GM19035 (cell line): ENCODE data around the gene PYGM.
A peak's percentile ranks its signal among the peaks of the same experiment; 100 is the strongest.

Source experiments
- ATAC-seq: cut with Tn5 transposase; IDR thresholded peaks from one replicate; pipeline ENCODE4 v1.9.1; 2021; ENCODE audit not compliant: unreplicated experiment

Gene PYGM

GRCh38 chr11:64739871-64740270, 19.9 kb downstream of the PYGM start:
- ATAC-seq = no peak

GRCh38 chr11:64736654-64737053, 23.1 kb downstream of the PYGM start:
- ATAC-seq = no peak

- no peak for ATAC-seq
These were observed 24.0 kb downstream of the PYGM start for GRCh38 chr11:64735725-64736259.

GRCh38 chr11:64734811-64735724, 24.7 kb downstream of the PYGM start:
- ATAC-seq = no peak

GRCh38 chr11:64731601-64732000, 28.2 kb downstream of the PYGM start:
- ATAC-seq = no peak

GRCh38 chr11:64729851-64730382, 29.9 kb downstream of the PYGM start:
- ATAC-seq = no peak

GRCh38 chr11:64728757-64729365, 30.9 kb downstream of the PYGM start:
- ATAC-seq = no peak

- ATAC-seq = no peak
These were observed 32.8 kb downstream of the PYGM start for GRCh38 chr11:64726867-64727530.

GRCh38 chr11:64726211-64726641, 33.5 kb downstream of the PYGM start:
- ATAC-seq = no peak

- no peak for ATAC-seq
These were observed 34.8 kb downstream of the PYGM start for GRCh38 chr11:64724863-64725532.

- ATAC-seq = no peak
These were observed 35.6 kb downstream of the PYGM start for GRCh38 chr11:64723907-64724862.

- peak; percentile 91 for ATAC-seq
These were observed 36.5 kb downstream of the PYGM start, which contains the start of gene NRXN2 for GRCh38 chr11:64723117-64723906. Gene NRXN2, minus strand, starts transcription at chr11:64723197. Its CDS starts 9,498 bp downstream, at chr11:64713699.

- no peak for ATAC-seq
These were observed 37.4 kb downstream of the PYGM start for GRCh38 chr11:64722141-64723065.

- ATAC-seq = no peak
These were observed 38.4 kb downstream of the PYGM start for GRCh38 chr11:64721359-64721699.

GRCh38 chr11:64720640-64721358, 39.0 kb downstream of the PYGM start:
- no peak for ATAC-seq

GRCh38 chr11:64720167-64720566, 39.6 kb downstream of the PYGM start:
- no peak for ATAC-seq

GRCh38 chr11:64719406-64719805, 40.4 kb downstream of the PYGM start:
- ATAC-seq = no peak
